Fibroblast of the aortic adventitia (primary cell): ENCODE results near the gene AIG1. TPM values are rescaled to one million over a fixed set of nuclear protein-coding genes. Genes with fewer than 3 reads are reported as not detected.

Experiments used
- DNase-seq: peaks from one replicate; pipeline ENCODE4 v3.0.0-alpha.2; 2010; ENCODE audit warnings: low read depth
- H3K4me3 ChIP-seq: 2 replicates; pipeline ENCODE4 v1.5.1; 2011; ENCODE audit warnings: low read depth, mild to moderate bottlenecking, control low read depth, low read length, moderate library complexity
- total RNA-seq: library from RNA; depleted of rRNA; stranded (reverse); fragments of >200 nt; gene quantifications from 2 replicates; pipeline ENCODE4 v1.2.3, GENCODE V29; 2012; ENCODE audit warnings: low replicate concordance
- TF ChIP-seq, protein P1 (sequence below): IDR thresholded peaks from 2 replicates; pipeline ENCODE4 v1.5.1; 2011; ENCODE audit warnings: mild to moderate bottlenecking, low read length, control low read depth, inconsistent platforms; ENCODE audit not compliant: insufficient read depth

Gene AIG1
- total RNA-seq, 1 donor, result 28.0 TPM

GRCh38 chr6:143125455-143125854 is 64.8 kb downstream of the AIG1 start:
- TF ChIP-seq, protein P1, sequence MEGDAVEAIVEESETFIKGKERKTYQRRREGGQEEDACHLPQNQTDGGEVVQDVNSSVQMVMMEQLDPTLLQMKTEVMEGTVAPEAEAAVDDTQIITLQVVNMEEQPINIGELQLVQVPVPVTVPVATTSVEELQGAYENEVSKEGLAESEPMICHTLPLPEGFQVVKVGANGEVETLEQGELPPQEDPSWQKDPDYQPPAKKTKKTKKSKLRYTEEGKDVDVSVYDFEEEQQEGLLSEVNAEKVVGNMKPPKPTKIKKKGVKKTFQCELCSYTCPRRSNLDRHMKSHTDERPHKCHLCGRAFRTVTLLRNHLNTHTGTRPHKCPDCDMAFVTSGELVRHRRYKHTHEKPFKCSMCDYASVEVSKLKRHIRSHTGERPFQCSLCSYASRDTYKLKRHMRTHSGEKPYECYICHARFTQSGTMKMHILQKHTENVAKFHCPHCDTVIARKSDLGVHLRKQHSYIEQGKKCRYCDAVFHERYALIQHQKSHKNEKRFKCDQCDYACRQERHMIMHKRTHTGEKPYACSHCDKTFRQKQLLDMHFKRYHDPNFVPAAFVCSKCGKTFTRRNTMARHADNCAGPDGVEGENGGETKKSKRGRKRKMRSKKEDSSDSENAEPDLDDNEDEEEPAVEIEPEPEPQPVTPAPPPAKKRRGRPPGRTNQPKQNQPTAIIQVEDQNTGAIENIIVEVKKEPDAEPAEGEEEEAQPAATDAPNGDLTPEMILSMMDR, result no peak
- no peak overlapping the region for H3K4me3 ChIP-seq
- DNase-seq, result no peak

GRCh38 chr6:143125864-143126573 is 65.3 kb downstream of the AIG1 start:
- TF ChIP-seq, protein P1, result no peak
- no peak for DNase-seq
- H3K4me3 ChIP-seq, result no peak overlapping the region

DNA sequence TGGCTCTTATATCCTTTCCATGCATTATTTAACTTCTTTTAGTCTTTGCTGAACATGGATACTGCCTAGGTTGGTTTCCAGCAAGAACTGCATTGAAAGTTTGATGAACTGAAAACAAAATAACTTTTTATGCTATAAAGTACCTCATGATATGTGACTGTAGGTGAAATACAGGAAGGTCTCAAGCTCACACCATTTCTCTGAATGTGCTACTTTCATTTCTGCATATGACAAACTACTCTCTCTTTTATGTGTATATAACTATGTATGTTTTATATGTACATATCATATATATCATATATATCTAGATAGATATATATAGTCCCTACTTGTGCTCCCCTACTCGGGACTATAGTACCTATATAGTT is 65.9 kb downstream of the AIG1 start:
- TF ChIP-seq, protein P1, result no peak
- H3K4me3 ChIP-seq, result no peak overlapping the region

DNA sequence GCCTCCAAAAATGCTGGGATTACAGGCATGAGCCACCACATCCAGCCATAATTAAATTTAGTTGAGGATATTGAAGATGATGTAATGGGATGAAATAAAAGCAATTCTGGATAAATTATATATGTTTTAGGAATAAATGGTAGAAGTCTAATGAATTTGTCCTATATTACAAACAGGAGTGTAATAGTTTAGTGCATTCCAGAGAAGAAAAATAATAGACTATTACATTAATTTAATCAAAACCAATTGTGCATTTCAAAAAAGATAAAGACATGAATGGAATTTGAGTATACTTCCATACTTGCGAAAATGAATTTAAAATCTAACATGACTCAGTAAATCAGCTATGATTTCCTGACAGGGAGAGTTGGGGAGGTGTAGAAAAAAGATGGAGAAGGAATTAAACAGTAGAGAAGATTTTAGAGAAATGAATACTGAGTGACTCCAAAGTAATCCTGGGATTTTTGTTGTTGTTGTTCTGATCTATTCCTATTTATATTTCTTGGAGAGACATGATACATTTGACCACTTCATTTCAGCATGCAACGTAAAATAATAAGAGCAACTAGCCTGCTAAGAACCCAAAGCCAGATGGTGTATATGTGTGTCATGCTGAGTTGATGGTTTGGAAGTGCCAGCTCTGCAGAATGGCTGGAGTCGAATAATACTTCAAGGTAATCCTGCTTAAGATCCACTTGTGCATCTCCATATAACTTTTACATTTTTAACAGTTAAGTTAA is 67.4 kb downstream of the AIG1 start:
- DNase-seq, result no peak
- H3K4me3 ChIP-seq, result no peak overlapping the region
- TF ChIP-seq, protein P1, result no peak

More for the DNA sequence above, 65.9 kb downstream of the AIG1 start:
- DNase-seq, result no peak

GRCh38 chr6:143128681-143129015 is 68.0 kb downstream of the AIG1 start:
- DNase-seq, result no peak
- TF ChIP-seq, protein P1, result no peak
- H3K4me3 ChIP-seq, result no peak overlapping the region

GRCh38 chr6:143130928-143131327 is 70.2 kb downstream of the AIG1 start:
- no peak overlapping the region for H3K4me3 ChIP-seq
- TF ChIP-seq, protein P1, result no peak
- no peak for DNase-seq
